Prostate gland (tissue), 2 donors: ENCODE results near the gene NRF1.

Experiments used
- POLR2A ChIP-seq: fragments of 450-650 bp; IDR thresholded peaks from one replicate; pipeline ENCODE4 v1.6.1; 2016; ENCODE audit warnings: antibody characterized with exemption, mild to moderate bottlenecking
- POLR2AphosphoS5 ChIP-seq: sonication (generic); formaldehyde crosslinking; IDR thresholded peaks from one replicate; pipeline ENCODE4 v1.6.1; 2017; ENCODE audit warnings: antibody characterized with exemption
- TF ChIP-seq, protein P1 (sequence below), 4 experiments: fragments of 200-600 bp in 2 of 4; fragments of 450-650 bp in 2 of 4; sonication (generic) in 2 of 4; IDR thresholded peaks; 1 replicate in 3 of 4; 2 replicates in 1 of 4; pipeline ENCODE4 v1.5.1; 2016 to 2019; ENCODE audit warnings: antibody characterized with exemption in 4 of 4, mild to moderate bottlenecking in 2 of 4, moderate library complexity in 2 of 4

GRCh38 chr7:129769866-129770808 lies 158.6 kb downstream of the NRF1 start:
- TF ChIP-seq POLR2A (no peak), POLR2AphosphoS5 (no peak)
- TF ChIP-seq, protein P1, sequence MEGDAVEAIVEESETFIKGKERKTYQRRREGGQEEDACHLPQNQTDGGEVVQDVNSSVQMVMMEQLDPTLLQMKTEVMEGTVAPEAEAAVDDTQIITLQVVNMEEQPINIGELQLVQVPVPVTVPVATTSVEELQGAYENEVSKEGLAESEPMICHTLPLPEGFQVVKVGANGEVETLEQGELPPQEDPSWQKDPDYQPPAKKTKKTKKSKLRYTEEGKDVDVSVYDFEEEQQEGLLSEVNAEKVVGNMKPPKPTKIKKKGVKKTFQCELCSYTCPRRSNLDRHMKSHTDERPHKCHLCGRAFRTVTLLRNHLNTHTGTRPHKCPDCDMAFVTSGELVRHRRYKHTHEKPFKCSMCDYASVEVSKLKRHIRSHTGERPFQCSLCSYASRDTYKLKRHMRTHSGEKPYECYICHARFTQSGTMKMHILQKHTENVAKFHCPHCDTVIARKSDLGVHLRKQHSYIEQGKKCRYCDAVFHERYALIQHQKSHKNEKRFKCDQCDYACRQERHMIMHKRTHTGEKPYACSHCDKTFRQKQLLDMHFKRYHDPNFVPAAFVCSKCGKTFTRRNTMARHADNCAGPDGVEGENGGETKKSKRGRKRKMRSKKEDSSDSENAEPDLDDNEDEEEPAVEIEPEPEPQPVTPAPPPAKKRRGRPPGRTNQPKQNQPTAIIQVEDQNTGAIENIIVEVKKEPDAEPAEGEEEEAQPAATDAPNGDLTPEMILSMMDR (IDR thresholded peaks at IDR 0.05): no peak
